Urothelium cell line (cell line): ENCODE measurements around the gene DTNB.
"Not testable (repeated sequence)": the region's sequence is repeated elsewhere in the genome, so short reads cannot be mapped to it uniquely, and the experiment has no call there.

ENCODE experiments used
- DNase-seq: peaks from one replicate; pipeline ENCODE4 v3.0.0; 2011; ENCODE audit warnings: low spot score, mixed read lengths
- FAIRE-seq: peaks from 2 replicates; lab custom pipeline; 2011; peaks lifted over from hg19 to GRCh38; lab: Jason Lieb, UNC

DTNB gene

DNA sequence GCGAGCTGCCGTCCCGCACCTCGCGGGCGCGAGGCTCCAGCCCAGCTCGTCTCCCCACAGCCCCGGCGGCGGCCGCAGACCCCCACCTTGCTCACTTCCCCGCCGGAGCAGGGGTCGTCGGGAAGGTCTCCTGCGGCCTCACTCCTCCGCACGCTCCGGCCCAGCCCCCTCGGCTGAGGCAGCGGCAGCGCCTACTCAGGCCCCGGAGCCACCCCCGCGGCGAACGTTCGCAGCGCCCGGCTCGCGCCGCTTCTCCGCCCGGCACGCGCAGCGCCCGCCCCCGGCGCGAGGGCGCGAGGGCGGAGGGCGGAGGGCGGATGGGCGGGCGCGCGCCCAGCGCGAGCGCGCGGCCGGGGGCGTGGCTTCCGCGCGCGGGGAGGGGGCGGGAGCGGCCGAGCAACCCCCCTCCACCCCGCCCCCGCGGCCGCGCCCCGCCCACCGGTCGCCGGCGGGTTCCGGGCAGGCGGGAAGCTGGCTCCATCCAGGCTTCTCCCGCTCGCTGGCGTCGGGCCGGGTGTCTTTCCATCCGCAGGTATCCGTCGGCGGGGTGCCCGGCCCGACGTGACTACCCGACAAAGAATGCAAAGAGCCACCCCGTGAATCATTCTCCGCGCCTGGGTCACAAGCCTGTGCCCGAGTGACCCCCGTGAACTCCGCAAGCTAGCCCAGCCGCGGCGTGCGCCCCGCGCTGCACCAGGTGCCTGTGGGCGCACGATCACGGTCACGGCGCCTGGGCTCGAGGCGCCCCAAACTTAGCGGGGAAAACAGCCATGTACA is at the start of gene DTNB:
Gene DTNB, minus strand, starts transcription at position 278 of the 777 bp plus-strand sequence. CDS start 20,917 bp downstream, outside the sequence.
- DNase-seq (peak; percentile 97), FAIRE-seq (no peak)

DNA sequence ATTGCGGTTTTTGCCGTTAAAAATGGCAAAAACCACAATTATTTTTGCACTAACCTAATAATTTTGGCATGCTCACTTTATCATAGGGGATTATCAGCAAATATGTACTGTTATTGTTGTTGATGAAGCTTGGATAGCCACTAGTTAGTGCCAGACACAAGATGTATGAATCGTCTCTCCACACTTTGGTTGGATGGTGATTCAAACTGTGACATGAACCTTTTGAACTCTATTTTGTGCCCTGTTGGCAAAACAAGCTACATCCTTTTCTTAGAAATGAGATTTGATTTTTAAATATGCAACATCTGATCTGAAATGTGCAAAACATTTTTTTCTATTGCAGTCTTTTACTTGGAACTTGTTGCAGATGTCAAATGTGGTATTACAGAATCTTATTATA is 48.8 kb upstream of the DTNB start:
- no peak for FAIRE-seq

DNA sequence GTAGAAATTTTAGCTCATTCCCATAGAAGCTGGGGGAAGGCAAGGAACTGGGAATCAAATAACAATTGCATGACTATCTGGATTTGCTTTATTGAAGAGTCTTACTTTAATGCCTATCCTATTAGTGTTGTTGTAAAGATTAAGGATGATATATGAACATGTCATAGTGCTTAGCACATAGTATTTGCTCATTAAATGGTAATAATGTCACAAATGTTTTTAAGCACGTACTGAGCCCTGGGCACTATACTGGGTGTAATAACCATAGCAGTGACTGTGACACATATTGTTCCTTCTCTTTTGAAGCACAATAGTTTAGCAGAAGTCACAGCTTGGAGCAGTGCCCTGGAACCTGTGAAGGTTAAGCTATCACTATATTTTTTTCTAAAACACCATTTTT is 47.2 kb upstream of the DTNB start:
- DNase-seq (no peak), FAIRE-seq (no peak)

More for the DNA sequence above, 48.8 kb upstream of the DTNB start:
- no peak for DNase-seq

DNA sequence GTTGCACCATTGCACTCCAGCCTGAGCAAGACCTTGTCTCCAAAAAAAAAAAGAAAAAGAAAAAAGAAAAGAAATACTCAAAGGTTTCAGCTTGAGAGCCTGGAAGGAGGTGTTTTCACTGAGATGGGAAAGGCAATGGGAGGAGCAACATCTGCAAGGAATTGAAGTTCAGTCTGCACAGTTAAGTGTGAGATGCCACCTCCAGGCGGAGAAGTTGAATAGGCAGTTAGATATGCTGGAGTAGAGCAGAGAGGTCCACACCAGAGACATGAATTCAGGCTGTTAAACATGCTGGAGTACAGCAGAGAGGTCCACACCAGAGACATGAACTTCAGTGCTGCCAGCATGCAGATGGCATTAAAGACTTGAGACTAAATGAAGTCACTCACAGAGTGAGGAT is 41.4 kb upstream of the DTNB start:
- DNase-seq (no peak), FAIRE-seq (no peak)

DNA sequence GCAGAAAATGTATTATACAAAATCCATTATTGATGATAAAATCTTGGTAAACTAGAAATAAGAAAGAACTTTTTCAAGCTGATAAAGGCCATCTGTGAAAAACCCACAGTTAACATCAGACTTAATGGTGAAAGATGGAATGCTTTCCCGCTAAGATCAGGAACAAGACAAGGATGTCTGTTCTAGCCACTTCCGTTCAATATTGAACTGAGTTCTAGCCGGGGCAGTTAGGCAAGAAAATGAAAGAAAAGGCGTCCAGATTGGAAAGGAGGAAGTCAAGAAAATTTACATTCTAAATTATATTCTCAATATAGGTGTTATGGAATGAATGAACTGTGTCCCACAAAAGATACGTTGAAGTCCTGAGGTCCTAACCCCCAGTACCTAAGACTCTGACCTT is 39.1 kb upstream of the DTNB start:
- no peak for DNase-seq
- FAIRE-seq, result no peak

DNA sequence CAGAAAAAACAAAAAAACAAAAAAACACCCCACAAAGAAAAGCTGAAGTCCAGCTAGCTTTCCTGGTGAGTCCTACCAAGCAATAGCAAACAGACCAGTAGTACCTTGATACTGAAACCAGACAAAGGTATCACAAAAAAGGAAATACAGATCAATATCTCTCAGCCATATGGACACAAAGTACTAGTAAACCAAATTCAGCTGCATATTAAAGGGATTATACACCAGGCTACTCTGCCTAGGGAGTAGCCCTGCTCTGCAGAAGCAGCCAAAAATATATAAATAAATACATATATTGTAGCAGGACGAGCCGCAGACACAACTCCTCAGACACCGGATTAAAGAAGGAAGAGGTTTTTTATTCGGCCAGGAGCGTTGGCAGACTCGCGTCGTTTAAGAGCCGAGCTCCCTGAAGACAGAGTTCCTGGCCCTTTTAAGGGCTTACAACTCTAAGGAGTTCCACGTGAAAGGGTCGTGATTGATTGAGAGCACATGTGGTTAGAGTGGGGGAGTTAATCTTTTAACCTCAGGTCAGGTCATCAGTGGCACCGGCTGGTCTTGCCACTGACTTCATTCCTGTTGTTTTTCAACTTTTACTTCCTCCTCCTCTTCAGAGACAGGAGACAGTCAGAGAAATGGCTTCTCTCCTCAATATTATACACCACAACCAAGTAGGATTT is 38.4 kb upstream of the DTNB start:
- FAIRE-seq, result no peak
- DNase-seq, result no peak

DNA sequence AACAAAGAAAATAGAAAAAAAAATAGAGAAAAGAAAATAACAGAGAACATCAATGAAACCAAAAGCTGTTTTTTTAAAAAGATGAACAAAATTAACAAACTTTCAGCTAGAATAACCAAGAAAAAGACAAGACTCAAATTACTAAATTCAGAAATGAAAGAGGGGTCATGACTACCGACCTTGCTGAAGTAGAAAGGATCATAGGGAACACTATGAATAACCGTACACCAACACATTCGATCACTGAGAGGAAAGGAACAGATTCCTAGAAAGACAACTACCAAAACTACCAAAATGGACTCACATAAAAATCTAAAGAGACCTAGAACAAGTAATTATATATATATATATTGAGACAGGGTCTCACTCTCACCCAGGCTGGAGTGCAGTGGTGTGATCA is 37.4 kb upstream of the DTNB start:
- no peak for FAIRE-seq
- no peak for DNase-seq

DNA sequence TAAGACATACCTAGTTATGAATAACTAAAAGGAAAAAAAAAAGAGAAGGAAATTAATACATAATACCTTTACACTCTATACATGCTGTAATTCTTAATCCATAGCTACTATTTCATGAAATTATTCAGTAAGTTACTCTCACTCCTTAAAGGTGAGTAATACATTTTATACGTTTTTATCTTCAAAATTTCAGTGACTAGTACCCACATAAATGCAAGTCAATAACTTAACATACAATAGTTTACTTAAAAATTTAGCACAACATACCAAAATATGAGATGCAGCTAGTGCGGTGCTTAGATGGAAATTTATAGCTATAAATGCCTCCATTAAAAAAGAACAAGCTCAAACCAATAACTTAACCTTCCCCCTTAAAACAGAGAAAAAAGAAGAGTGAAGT is 36.0 kb upstream of the DTNB start:
- DNase-seq (no peak), FAIRE-seq (no peak)

DNA sequence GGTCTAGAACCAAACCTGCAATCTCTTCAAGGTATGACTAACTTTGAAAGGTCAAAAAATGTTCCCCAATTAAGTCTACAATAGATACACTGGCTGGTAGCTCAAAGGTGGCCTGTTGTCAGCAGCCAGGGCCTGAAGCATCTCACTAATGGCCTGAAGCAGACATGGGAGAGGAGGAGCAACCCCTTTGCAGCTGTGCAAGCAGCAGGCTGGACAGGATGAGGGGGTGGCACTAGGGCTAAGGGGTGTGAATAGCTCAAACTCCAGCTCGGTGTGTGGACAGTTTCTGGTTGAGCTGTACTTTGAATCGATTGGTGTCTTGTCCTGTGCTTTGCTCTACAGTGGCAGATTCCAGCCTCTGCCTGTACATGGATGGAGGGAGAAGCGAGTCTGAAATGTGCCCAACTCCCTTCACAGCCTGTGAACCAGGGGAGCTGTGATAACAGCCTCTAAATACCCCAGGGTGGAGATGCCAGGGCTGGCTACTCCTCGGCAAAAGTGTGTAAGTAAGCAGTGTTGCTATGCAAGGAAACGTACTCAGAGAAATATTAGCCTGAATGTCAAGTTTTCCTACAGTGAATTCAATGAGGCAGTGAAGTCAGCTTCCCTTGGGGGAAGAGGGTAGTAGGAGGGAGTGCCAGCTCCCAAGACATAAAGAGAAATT is 34.7 kb upstream of the DTNB start:
- FAIRE-seq (peak; percentile 23), DNase-seq (no peak)

DNA sequence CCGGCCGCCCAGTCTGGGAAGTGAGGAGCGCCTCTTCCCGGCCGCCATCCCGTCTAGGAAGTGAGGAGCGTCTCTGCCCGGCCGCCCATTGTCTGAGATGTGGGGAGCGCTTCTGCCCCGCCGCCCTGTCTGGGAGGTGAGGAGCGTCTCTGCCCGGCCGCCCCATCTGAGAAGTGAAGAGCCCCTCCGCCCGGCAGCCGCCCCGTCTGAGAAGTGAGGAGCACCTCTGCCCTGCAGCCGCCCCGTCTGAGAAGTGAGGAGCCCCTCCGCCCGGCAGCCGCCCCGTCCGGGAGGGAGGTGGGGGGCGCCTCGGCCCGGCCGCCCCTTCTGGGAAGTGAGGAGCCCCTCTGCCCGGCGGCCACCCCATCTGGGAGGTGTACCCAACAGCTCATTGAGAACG is 32.2 kb upstream of the DTNB start:
- not testable (repeated sequence) for DNase-seq, FAIRE-seq

DNA sequence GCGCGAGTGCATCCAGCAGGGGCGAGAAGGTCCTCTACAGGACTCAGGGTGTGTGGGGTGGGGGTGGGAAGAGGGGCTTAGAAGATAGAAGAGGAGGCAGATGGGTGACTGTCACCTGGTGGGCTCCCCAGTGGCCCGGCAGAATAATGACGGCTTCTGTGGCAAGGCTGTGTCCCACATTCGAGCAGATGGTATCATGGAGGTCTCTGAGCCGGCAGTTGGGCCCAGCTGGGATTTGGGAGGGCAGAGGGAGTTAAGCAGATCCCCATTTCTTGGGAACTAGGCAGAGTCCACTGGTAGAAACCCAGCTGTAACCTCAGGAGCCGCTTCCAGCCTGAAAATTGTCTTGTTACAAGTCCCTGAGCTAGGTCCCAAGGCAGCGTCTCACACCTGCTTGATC is 28.4 kb upstream of the DTNB start:
- FAIRE-seq, result no peak
- DNase-seq, result no peak

DNA sequence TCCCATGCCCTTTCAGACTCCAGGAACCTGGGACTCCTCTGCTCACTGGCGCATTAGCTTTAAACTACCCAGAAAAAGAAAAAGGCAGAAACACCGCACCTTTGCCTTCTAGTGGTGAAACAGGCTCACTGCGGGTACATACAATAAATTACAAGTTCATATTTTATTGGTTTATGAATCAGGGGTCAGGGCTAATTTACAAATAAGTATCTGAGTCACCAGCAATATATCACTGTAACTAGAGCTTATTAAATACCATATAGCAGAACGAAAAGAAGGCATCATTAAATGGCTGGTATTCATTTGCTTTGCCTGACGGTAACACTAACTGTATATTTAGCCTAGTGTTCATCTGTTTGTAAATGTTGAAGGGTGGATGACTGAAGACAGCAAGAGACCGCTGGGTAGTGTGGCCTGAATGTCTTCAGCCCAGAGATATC is 26.9 kb upstream of the DTNB start:
- FAIRE-seq, result no peak
- peak; percentile 62 for DNase-seq

DNA sequence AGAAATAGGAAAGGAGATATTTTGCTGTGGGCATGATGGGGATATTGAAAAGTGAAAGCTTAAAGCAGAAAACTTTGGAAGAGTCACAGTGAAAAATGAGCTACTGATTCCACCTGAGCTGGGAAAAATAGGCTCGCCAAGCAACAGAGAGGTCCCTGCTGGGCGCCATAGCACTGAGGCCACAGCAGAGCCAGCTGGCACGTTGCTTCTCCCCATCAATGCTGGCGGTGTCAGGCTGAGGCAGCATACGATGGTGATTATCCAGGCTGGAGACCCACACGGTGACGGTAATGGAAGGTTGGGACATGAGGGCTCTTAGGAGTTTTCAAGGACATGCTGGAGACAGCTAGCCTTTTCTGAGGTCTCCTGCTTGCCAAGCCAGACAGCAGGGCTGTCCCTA is 25.8 kb upstream of the DTNB start:
- no peak for FAIRE-seq
- DNase-seq, result no peak

DNA sequence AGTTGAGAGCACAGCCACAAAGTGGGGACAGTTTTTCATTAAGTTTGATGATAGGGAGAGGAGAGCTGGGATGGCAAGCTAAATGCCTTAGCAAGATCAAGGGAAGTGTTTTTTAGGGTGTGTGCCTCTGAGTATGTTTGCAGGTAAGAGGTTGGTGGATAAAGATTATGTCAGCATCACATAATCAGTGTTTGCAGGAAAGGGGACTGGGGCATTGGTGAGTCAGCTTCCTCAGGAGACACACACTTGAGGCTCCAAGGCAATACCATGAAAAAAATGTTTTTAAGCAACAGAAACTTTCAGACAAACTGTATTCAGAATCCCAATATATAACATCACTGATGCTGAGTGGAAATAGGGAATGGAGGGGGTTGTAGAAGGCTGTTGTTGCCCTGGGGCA is 25.4 kb upstream of the DTNB start:
- DNase-seq (no peak), FAIRE-seq (no peak)

DNA sequence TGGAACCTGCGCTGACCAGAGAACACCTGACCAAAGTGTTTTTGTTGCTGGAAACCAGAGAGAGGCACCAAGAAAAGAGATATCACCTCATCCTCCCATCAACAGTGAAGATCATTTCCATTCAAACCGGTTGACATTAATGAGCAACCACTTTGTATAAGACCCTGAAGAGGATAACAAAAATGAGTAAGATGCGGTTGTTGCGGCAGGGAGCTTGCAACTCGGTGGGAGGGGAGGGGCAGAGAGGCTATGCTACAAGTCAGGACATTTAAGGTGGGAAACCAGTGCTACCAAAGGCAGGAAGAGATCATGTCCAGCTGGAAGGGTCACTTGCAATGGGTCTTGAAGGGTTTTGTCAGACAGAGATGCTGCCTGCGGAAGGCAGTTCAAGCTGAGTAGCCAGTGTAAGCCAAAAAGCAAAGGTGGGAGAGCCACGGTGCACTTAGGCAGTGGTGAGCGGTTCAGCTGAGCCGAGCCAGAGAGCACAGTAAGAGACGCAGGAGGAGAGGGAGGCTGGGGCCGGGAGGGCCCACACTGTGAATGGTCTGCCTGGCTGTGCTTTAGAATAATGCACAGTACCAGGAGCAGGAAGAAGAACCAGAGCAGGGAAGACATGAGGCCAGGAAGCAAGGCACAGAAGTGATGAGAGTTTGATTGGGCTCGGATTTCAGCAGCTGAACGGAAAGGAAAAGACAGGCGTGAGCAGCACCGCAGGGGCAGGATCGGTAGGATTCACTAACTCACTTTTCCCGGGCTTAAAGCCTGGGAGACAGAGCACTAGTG is 24.4 kb upstream of the DTNB start:
- FAIRE-seq, result no peak

DNA sequence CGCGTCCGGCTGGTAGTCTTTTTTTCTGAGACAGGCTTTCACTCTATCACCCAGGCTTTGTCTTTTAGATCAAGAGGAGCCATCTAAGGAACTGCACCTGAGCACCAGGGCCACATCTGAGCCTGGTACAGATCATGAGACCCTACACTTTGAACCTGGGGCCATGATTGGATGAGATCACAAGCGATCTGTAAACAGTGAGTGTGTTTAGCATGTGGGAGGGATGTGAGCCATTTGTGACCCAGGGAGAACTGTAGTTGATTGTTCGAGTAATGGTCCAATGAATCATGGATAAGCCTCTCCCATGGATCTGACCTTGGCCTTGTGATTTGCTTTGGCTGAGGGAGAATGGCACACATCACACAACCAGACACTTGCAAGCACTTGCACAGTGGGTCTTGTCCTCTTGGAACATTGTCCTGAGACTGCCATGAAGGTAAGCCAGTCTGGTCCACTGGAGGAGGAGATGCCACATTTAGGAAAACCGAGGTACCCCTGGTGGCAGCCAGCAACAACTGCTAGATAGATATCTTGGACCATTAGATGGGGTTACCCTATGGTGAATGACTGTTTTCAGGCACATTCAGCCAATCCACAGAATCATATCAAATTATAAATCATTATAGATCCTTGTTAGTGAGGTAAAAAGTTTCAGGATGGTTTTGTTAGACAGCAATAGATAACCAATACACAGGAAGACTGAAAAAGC is 19.5 kb upstream of the DTNB start:
- FAIRE-seq, result no peak
- no peak for DNase-seq

More for the DNA sequence above, 24.4 kb upstream of the DTNB start:
- no peak for DNase-seq

DNA sequence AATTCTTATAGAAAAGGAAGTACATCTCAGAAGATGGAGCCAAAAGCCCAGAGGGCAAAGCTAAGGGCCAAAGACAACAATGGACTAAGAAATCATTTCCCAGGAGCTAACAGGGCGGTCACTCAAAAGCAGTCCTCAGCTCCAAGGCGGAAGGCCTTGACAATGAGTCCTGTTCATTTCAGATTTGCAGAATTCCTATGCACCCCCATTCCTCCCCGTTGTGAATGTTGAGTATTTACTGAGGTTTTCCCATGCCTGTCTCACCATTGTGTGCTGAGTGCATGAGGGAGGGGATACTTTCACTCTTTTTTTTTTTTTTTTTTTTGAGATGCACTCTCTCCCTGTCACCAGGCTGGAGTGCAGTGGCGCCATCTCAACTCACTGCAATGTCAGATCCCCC is 18.8 kb upstream of the DTNB start:
- DNase-seq (no peak), FAIRE-seq (no peak)

DNA sequence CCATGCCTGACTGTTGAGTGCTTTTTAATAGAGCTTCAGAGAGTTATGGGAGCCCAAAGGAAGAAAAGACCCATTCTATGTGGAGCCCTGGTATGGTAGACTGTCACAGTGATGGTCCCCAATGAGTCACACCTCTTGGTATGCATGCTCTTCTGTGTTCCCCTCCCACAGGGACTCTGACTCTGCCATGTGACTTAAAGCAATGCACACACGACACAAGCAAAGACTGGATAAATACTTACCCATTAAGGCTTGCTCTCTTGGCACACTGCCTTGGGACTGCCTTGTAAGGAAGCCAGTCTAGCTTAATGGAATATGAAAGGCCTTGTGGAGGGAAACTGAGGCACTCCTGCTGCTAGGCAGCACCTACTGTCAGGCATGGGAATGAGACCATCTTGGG is 16.7 kb upstream of the DTNB start:
- DNase-seq (peak; percentile 45), FAIRE-seq (peak; percentile 5)

DNA sequence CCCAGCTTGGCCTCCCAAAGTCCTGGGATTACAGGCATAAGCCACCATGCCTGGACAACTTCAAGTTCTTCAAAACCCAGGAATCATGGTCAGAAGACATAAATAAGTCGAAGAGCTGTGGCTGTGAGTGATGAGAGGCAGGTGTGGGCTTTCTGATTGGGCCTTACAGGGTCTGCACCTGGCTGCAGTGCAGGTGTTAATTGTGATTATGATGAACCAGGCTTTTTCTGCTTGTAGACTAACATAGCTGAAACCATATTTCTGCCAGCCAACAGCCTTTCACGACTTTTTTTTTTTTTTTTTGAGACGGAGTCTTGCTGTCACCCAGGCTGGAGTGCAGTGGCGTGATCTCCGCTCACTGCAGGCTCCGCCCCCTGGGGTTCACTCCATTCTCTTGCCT is 14.9 kb upstream of the DTNB start:
- FAIRE-seq (no peak), DNase-seq (no peak)

DNA sequence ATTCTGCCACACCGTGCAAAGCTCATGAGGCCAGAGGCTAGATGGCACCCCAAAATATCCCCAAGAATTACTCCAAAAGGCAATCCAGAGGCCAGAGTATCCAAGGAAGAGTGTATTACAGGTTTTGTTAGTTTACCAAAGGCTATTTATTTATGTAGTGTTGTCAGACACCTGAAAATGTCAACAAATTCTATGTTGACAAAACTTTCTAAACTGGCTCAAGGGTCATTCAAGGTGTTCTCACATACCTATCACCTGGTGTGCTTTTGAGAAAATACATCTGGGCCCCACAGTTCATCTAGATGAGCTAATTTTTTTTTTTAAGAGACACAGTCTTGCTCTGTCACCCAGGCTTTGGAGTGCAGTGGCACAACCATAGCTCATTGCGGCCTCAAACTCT is 12.4 kb upstream of the DTNB start:
- DNase-seq (no peak), FAIRE-seq (no peak)
